ENCODE data around the gene PPCS. TPM values are rescaled to one million over a fixed set of nuclear protein-coding genes. Genes with fewer than 3 reads are reported as not detected.
A peak's percentile ranks its signal among the peaks of the same experiment; 100 is the strongest.
"Not testable (repeated sequence)": the region's sequence is repeated elsewhere in the genome, so short reads cannot be mapped to it uniquely, and the experiment has no call there.

PPCS gene
- total and polyA plus RNA-seq, 7 donors, result 32.1 to 257 (median 79.4) TPM

DNA sequence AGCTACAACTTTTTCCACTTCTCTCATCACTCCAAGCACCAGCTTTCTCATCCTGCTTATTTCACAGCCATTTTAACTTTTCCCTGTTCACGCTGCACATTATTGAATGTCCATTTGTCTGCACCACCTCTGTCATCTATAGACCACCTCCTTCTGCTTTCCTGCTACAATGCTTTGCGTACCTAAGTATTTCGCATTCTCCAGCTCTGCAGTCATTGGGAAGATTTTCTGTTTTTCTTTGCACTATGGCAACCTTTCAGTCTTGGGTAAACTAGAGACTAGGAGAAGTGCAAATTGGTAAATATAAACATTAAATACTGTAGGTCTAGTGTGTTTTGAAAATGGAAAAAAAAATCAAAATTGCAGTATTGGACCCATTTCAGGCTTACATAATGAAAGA, 7.6 kb downstream of the PPCS start:
- 82 to 85% methylated on average over 3 of the region's 3 CpGs for WGBS, 2 donors
- Histone ChIP-seq H3K27me3 (no peaks in the 10 kb centered on the region), H3K36me3 (peaks cover 0 to 25% (median 7%) of the 10 kb centered on the region in 4 donors), H3K4me3 (peak overlapping the region in 3 of 4 donors; percentile 71 to 86 (median 73)), H3K9me3 (no peaks in the 10 kb centered on the region), H3K27ac (no peak overlapping the region), H3K4me1 (peaks cover 0 to 18% (median 14%) of the 10 kb centered on the region in 4 donors)
- intact Hi-C loops (cut with DNase I), result loop anchor here (5.0 kb wide), 1 partner anchor 218 kb away; the partner anchor contains the start of gene YBX1
- TF ChIP-seq, protein P1, sequence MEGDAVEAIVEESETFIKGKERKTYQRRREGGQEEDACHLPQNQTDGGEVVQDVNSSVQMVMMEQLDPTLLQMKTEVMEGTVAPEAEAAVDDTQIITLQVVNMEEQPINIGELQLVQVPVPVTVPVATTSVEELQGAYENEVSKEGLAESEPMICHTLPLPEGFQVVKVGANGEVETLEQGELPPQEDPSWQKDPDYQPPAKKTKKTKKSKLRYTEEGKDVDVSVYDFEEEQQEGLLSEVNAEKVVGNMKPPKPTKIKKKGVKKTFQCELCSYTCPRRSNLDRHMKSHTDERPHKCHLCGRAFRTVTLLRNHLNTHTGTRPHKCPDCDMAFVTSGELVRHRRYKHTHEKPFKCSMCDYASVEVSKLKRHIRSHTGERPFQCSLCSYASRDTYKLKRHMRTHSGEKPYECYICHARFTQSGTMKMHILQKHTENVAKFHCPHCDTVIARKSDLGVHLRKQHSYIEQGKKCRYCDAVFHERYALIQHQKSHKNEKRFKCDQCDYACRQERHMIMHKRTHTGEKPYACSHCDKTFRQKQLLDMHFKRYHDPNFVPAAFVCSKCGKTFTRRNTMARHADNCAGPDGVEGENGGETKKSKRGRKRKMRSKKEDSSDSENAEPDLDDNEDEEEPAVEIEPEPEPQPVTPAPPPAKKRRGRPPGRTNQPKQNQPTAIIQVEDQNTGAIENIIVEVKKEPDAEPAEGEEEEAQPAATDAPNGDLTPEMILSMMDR (IDR thresholded peaks at IDR 0.05), result no peak
- TF ChIP-seq POLR2AphosphoS5 (IDR thresholded peaks at IDR 0.05) (no peak), POLR2A (IDR thresholded peaks at IDR 0.05) (no peak), EP300 (IDR thresholded peaks at IDR 0.05) (no peak)
- DNase-seq, result no peak

DNA sequence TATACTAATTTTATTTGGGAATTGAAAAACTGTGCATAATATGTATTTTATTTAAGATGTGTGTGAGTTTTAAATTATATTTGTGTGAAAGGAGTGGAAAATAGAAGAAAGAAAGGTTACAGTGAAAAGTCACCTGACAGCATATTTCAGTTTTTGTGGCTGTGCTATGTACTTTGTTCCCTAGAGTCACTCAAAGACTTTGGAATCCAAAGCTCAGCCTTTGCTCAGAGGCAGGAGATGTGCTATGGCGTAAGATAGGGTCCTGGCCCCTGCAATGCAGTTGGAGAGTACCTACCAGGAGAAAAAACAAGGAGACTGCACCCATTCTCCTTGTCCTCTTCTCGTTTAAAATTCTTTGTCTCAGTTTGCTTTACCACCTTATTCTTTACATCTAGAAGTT, 9.7 kb downstream of the PPCS start:
- Histone ChIP-seq H3K27me3 (no peaks in the 10 kb centered on the region), H3K4me1 (peaks cover 0 to 18% (median 14%) of the 10 kb centered on the region in 4 donors), H3K27ac (no peak overlapping the region), H3K36me3 (peaks cover 0 to 4% (median under 1%) of the 10 kb centered on the region in 4 donors), H3K4me3 (no peak overlapping the region), H3K9me3 (no peaks in the 10 kb centered on the region)
- 80 to 90% methylated on average over 2 of the region's 2 CpGs for WGBS, 2 donors
- TF ChIP-seq POLR2AphosphoS5 (IDR thresholded peaks at IDR 0.05) (no peak), POLR2A (IDR thresholded peaks at IDR 0.05) (no peak), EP300 (IDR thresholded peaks at IDR 0.05) (no peak)
- TF ChIP-seq, protein P1 (IDR thresholded peaks at IDR 0.05), result no peak
- intact Hi-C loops (cut with DNase I), result no loop called here
- DNase-seq, result no peak

DNA sequence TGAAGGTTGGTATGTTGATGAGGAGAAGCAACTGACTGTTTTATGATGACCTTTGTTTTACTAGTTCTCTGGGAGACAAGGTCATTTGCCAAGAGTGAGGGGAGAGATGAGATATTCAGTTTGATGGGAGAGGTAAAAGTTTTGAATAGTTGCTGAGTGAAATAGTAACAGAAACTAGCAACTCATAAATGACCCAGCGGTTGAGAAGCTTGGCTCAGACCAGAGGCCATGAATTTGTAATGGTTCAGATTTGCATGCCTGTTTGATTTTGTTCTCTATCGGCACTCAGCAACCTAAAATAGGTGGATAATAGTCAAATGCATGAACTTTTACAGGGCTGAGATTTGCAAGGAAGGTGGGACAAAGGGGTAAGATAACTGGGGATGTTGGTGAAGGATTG, 13.4 kb downstream of the PPCS start:
- Histone ChIP-seq H3K27me3 (no peaks in the 10 kb centered on the region), H3K9me3 (no peaks in the 10 kb centered on the region), H3K4me3 (no peak overlapping the region), H3K27ac (no peak overlapping the region), H3K36me3 (no peaks in the 10 kb centered on the region), H3K4me1 (no peaks in the 10 kb centered on the region)
- no peak for DNase-seq
- intact Hi-C loops (cut with DNase I), result no loop called here
- TF ChIP-seq EP300 (IDR thresholded peaks at IDR 0.05) (no peak), POLR2AphosphoS5 (IDR thresholded peaks at IDR 0.05) (no peak), POLR2A (IDR thresholded peaks at IDR 0.05) (no peak)
- TF ChIP-seq, protein P1 (IDR thresholded peaks at IDR 0.05), result no peak
- 89 to 92% methylated on average over 2 of the region's 2 CpGs for WGBS, 2 donors

DNA sequence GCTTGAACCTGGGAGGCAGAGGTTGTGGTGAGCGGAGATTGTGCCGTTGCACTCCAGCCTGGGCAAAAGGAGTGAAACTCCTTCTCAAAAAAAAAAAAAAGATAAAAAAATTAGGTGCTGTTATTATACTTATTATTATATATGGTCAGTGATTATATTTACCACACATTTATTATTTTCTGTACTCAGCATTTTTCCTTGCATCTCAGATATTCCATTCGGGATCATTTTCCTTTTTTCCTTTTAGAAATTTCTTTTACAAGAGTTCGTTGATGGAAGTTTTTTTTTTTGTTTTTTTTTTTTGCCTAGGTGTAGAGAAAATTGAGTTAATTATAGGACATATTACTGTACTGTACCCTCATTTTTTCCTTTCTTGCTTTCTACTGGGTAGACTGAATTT, 20.3 kb downstream of the PPCS start:
- Histone ChIP-seq H3K27me3 (no peaks in the 10 kb centered on the region), H3K4me3 (no peak overlapping the region), H3K36me3 (peaks cover 0 to 8% (median 0%) of the 10 kb centered on the region in 4 donors), H3K27ac (no peak overlapping the region), H3K9me3 (no peaks in the 10 kb centered on the region), H3K4me1 (no peaks in the 10 kb centered on the region)
- no peak for DNase-seq
- WGBS, 2 donors, result 90 to 92% methylated on average over 4 of the region's 4 CpGs
- TF ChIP-seq, protein P1 (IDR thresholded peaks at IDR 0.05), result no peak
- TF ChIP-seq EP300 (IDR thresholded peaks at IDR 0.05), result no peak
- TF ChIP-seq POLR2A (IDR thresholded peaks at IDR 0.05), result no peak
- TF ChIP-seq POLR2AphosphoS5 (IDR thresholded peaks at IDR 0.05), result no peak
- intact Hi-C loops (cut with DNase I), result no loop called here

DNA sequence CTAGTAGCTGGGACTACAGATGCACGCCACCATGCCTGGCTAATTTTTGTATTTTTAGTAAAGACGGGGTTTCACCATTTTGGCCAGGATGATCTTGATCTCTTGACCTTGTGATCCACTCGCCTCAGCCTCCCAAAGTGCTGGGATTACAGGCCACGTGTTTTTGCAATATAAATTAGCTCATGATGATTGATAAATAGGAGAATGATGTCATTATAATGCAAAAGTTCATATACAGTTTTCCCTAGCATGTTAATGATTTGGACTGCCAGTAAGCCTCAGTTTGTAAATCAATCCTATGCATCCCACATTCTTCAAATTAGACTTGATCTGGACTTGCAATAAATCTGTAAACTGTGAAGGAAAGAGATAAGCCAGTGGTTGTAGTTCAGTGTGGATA, 21.0 kb downstream of the PPCS start:
- peaks cover 0 to 11% (median 0%) of the 10 kb centered on the region in 4 donors for H3K36me3 ChIP-seq
- H3K27me3 ChIP-seq; H3K27ac ChIP-seq; intact Hi-C loops (cut with DNase I); H3K9me3 ChIP-seq; H3K4me1 ChIP-seq; H3K4me3 ChIP-seq; DNase-seq: not testable (repeated sequence)
- 90 to 92% methylated on average over 4 of the region's 4 CpGs for WGBS, 2 donors

Data from sigmoid colon (tissue), 7 donors.